Measurements from ENCODE around the gene PSMD9.
"Not testable (repeated sequence)": the region's sequence is repeated elsewhere in the genome, so short reads cannot be mapped to it uniquely, and the experiment has no call there.

Gene PSMD9

DNA sequence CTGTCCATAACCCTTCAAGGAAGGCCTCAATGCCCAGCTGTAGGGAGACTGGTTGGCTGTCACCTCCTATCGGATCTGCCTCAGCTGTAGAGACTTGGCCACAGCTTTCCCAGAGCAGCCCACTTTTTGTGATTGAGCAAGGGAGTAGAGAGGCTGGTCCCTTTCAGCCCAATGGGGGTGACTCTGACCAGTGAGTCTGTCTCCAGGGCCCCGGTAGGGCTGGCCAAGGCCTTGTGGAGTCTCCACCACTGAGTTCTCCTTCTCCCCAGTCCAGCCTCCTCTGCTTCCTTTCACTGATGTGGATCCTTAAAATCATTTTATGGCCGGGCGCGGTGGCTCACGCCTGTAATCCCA lies 15.4 kb upstream of the PSMD9 start:
- DNase-seq: peak in 3 of 4 experiments; percentile 22 to 41 (median 36)

DNA sequence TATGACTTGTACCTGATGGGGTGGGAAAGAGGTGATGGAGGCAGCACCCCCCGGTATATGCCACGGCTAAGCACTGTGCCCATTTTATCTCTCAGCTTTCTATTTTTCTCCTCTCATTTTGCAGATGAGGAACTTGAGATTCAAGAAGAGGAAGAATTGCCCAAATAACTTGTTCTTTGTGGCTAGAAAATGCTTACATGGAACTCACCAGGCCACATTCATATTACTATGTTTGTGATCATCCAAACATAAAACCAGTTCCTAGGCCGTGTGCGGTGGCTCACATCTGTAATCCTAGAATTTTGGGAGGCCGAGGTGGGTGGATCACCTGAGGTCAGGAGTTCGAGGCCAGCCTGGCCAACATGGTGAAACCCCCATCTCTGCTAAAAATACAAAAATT lies 14.5 kb upstream of the PSMD9 start:
- peak; percentile 42 to 79 (median 62) for DNase-seq

DNA sequence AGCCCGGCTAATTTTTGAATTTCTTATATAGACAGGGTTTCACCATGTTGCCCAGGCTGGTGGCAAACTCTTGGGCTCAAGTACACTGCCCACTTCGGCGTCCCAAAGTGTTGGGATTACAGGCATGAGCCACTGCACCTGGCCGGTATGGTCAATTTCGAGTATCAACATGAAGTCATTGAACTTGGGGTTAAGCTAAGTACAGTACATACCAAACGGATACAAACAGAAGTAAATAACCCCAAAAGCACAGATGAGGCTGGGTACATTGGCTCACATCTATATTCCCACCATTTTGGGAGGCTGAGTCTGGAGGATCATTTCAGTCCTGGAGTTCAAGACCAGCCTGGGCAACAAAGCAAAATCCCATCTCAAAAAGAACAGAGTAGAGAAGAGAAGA lies 13.0 kb upstream of the PSMD9 start:
- DNase-seq: no peak

DNA sequence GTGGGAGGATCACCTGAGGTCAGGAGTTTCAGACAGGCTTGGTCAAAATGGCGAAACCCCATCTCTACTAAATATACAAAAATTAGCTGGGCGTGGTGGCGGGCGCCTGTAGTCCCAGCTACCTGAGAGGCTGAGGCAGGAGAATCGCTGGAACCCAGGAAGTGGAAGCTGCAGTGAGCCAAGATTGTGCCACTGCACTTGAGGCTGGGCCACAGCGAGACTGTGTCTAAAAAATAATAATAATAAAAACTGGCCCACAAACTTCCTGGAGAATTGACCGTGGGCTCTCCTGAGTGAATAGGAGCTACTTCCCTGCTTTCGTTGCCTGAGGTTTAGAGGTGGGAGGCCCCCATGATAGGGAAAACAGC lies 12.5 kb upstream of the PSMD9 start:
- not testable (repeated sequence) for DNase-seq

DNA sequence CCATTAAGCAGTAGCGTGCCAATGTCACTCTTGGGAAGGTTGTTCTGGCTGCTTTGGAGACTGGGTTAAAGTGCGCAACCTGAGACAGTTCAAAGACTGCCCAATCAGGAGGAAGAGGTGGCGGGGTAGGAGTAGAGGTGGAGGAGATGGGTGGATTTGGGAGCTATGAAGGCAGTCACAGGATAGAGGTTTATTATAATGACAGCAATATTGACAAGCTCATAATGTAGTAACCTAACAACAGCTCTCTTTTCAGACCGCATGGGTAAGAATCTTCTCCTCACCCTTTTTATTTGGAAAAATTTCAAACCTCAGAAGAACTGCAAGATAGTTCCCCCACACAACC lies 5.3 kb upstream of the PSMD9 start:
- no peak for DNase-seq

DNA sequence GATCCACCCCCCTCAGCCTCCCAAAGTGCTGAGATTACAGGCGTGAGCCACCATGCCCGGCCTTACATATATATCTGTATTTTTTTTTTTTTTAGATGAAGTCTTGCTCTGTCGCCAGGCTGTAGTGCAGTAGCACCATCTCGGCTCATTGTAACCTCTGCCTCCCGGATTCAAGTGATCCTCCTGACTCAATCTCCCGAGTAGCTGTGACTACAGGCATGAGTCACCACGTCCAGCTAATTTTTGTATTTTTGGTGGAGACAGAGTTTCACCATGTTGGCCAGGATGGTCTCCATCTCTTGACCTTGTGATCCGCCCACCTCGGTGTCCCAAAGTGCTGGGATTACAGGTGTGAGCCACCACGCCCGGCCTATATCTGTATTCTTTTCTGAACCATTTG lies 3.5 kb upstream of the PSMD9 start:
- DNase-seq: peak in 2 of 4 experiments; percentile 26 to 29

DNA sequence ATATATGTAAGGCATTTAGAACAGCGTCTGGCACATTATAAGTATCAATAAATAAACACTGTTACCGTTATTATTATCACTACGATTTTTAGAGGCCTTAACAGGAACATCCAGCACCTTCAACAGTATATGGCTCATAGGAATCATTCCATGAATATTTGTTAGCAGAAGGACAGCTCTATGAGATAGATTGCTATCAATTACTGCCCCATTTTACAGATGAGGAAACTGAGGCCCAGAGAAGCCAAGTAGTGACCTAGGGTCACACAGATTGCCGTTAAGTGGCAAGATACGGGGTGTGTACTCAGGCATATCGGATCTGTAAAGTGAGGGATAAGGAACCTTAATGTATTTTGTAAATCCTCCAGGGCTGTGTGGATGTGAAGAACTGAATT lies 510 bp upstream of the PSMD9 start:
- DNase-seq: no peak

DNA sequence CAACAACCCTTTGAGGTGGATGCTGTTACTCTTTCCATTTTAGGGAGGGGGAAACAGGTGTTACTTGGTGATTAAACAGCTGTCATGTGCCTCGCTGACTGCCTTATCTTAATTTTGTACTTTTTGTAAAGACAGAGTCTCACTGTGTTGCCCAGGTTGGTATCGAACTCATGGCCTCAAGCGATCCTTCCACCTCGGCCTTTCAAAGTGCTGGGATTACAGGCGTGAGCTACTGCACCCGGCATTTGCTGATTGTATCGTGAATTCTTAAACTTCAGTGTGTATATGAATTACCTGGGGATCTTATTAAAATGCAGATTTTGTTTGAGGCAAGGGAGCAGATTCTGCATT lies 659 bp downstream of the PSMD9 start:
- DNase-seq: peak in 1 of 4 experiments; percentile 14

DNA sequence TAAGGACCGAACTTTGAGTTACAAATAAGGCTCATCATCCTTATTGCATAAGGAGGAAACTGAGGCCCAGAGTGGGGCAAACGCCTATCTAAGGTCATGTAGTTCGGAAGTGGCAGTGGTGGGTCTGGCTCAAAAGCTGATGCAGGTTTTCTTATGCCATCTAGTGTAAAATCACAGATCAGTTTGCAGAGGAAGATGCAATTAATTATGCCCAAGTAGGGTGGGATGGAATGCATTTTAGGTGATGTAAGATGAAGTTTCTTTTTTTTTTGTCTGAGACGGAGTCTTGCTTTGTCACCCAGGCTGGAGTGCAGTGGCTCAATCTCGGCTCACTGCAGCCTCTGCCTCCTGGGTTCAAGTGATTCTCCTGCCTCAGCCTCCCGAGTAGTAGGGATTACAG lies 1.1 kb downstream of the PSMD9 start:
- peak in 2 of 4 experiments; percentile 15 to 22 for DNase-seq

DNA sequence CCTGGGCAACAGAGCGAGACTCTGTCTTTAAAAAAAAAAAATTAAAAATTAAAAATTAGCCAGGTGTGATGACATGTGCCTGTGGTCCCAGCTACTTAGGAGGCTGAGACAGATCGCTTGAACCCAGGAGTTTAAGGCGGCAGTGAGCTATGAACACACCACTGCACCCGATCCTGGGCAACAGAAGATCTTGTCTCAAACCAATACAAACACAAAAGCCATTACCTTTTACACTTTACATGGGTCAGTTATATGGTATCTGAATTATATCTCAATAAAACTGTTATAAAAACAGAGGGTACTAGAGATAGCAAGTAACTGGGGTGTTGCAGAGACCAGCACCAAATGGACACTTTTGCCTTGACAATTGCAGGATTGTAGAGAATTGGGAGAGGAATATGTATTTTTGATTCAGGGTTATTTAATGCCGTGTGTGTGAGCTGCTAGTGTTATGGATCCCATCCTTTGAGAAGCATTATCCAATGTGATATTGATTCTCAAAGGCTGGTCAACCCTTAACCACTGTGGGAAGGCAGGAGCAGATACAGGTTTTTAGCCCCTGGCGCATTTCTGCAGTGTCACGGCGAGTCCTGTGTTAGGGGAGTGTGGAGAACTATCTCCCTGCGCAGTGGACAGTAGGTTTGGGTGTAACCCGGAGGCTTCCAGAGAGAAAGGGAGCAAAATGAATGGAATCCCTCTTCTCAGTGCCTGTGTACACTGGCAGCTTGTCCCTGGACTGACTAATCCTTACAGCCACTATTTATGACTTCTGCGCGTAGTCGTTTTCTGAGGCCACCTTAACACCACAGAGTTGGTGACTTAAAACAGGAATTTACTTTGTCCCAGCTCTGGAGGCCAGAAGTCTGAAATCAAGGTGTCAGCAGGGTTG lies 4.3 kb downstream of the PSMD9 start:
- DNase-seq: no peak

DNA sequence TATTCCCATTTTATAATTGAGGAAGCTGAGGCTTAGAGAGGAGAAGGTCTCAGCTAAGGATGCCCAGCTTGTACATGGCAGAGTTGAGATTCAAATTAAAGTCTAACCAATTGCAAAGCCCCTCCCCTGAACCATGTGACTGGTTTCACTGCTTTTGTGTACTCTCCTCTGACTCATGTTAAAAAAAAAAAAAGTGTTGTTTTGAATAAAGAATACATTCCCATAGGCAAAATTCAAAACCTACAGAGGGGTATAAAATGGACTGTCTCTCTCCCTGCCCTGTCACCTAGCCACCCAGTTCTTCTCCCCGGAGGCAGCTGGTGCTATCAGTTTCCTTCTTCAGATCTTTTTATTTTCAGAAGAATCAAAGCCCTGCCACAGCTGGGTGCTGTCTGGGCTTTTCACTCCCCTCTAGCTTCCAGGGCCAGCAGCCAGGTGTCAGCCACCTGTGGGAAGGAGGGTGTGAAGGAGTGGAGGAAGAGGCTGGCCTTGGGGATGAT lies 5.4 kb downstream of the PSMD9 start:
- peak in 3 of 4 experiments; percentile 15 to 20 (median 19) for DNase-seq

DNA sequence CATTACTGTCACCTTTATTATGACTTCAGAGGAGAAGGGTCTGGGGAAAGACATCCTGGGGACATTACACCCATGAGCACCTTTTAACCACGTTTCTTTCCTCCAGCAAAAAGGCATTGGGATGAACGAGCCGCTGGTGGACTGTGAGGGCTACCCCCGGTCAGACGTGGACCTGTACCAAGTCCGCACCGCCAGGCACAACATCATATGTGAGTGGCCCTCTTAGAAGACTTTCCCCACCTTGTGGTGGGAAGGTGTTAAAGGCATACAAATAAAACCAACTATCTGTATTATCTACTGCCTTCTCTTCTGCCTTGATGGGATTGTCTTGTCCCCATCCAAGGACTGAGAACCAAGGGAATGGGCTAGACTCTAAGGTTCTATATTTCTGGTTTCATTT lies 6.0 kb downstream of the PSMD9 start:
- DNase-seq: peak in 1 of 4 experiments; percentile 13

DNA sequence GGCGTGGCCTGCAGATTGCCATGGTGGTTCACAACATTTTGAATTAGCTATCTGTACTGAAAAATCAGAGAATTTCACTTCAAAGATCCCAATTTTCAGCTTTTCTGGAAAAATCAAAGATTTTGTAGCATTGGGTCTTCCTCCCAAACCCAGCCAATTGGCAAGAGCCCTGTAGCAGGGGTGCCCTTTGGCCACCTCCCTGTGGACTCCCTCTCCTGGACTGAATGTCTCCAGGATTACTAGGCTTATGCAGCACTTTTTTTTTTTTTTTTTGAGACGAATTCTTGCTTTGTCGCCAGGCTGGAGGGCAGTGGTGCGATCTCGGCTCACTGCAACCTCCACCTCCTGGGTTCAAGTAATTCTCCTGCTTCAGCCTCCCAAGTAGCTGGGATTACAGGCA lies 9.7 kb downstream of the PSMD9 start:
- no peak for DNase-seq

DNA sequence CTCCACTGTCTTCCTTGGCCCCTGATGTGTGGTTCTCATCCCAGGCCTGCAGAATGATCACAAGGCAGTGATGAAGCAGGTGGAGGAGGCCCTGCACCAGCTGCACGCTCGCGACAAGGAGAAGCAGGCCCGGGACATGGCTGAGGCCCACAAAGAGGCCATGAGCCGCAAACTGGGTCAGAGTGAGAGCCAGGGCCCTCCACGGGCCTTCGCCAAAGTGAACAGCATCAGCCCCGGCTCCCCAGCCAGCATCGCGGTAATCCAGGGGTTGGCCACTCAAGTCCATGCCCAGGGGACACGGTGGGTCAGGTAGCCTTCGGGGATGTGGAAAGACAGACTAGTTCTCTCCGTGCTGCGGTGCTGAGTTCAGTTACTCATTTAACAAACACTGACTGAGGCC lies 11.0 kb downstream of the PSMD9 start:
- no peak for DNase-seq

DNA sequence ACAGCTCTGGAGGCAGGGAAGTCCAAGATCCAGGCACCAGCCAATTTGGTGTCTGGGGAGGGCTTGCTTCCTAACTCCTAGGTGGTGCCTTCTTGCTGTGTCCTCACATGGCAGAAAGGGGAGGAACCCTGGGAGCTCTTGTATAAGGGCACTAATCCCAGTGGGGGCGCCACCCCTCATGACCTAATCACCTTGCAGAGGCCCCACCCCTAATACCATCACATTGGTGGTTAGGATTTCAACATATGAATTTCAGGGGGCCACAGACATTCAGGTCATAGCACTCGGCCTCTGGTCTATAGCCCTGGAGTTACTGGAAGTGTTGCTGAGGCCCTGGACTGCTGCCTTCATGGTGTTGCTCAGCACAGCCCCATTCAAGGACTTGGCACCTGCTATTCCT lies 14.6 kb downstream of the PSMD9 start:
- DNase-seq: no peak

DNA sequence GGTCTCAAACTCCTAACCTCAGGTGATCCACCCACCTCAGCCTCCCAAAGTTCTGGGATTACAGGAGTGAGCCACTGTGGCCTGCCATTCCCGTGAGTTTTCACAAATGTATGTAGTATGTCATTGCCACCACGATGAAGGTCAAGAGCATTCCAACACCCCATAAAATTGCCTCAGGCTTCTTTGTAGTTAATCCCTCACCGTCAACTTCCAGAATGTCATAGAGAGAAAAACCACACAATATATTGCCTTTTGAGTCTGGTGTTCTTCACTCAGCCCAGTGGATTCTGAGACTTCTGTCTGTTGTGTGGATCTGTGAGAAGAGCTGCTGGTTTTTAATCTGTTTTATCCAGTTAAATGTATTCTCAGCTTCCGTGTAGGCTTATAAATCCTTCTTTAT lies 17.2 kb downstream of the PSMD9 start:
- DNase-seq: no peak

DNA sequence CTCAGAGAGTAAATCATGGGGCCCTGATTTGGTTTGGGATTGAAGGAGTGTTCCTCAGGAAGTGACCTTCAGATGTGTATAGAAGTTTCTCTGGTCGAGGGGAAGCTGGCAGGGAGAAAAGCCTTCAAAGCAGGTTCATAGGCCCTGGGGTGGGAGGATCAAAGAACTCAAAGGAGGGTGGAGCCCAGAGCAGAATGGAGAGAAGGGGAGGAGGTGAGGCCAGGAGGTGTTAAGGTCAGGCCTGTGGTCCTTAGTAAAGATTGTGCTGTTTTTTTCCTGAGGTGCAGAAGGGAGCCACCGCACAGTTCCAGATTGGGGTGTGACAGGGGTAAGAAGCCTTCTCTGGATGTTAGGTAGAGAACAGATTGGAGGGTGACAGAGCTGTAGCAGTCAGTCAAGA lies 20.1 kb downstream of the PSMD9 start:
- no peak for DNase-seq

DNA sequence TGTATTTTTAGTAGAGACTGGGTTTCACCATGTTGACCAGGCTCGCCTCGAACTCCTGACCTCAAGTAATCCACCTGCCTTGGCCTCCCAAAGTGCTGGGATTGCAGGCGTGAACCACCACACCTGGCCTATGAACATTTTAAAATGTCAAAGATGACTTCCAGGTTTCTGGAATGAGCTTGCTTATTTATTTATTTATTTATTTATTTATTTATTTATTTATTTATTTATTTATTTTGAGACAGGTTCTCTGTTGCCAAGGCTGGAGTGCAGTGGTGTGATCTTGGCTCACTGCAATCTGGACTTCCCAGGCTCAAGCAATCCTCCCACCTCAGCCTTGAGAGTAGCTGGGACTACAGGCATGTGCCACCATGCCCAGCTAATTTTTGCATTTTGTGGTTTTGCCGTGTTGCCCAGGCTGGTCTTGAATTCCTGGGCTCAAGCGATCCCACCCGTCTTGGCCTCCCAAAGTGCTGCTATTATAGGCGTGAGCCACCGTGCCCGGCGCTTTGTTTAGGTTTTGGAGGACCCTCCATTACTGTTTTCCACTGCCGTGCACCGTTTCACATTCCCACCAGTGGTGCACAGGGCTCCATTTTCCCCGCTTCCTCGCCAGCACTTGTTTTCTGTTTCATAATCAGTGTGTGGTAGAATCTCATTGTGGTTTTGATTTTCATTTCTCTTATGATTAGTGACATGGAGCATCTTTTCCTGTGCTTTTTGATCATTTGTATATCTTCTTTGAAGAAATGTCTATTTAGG lies 23.4 kb downstream of the PSMD9 start:
- no peak for DNase-seq

DNA sequence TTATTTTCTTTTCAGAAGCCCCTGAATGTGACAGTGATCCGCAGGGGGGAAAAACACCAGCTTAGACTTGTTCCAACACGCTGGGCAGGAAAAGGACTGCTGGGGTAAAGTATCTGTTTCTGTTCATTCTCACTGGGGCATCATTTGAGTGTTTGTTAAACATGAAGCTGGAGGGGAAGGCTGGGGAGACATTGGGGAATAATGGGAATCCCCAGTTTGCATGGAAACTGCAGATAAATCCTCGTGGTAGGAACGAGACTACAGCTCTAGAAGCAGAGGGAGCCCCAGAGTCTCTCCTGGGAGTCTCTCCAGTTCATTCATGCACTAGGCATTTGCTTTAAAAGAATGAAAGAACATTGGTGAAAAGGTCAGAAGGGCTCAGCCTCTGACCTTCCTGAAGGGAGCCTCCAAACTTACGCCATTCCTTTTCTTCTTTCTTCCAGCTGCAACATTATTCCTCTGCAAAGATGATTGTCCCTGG lies 27.3 kb downstream of the PSMD9 start:
- no peak for DNase-seq

DNA sequence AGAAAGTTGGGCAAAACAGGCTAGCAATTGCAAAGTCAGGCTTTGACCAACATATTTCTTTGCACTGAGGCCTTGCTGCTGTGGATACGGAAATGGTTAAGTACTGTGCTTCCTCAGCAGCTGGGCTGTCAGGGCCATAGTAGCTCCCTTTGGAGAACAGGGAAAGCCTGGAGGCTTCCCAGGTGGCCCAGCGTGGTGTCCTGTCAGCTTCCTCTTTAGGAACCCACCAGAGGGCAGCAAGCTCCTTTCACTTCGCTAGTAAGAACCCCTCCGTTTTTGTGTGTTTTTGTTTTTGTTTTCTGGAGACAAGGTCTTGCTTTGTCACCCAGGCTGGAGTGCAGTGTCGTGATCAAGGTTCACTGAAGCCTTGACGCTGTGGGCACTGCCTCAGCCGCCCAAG lies 28.1 kb downstream of the PSMD9 start:
- peak in 1 of 4 experiments; percentile 23 for DNase-seq

DNA sequence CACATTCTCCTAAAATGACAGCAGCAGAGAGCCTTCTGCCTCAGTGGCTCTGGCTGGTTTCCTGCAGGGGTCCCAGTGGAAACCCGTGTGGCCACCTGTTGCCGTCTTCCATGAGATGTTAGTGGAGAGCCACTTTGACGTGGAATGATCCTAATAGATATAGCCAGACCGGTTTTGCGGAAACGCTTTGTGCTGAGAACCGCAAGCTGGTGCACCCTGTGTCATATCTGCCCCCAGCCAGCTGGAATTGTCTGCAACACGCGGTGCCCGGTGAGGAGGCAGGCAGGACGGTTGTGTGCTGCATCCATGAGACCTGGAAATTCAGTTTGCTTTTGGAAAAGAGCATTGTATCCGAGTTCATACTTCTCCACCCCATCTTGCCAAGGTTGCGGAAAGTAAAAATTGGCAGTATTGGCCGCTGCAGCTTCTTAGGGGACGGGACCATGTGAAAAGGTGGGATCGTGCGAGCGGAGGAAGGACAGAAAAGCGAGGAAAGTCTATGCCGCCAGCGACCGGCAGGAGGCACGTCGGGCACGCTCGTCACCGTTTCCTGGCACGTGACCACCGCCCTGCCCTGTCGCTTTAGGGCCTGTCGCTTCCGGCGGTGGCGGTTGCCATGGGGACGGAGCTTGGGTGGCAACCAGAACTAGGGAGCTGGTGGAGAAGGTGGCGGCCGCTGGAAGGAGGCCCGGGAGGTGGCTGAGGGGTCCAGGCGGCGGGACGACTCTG lies 29.5 kb downstream of the PSMD9 start, which contains the start of gene CFAP251:
Gene CFAP251, plus strand, starts transcription at position 643 of the 729 bp plus-strand sequence. CDS start 2,714 bp downstream, outside the sequence.
- peak; percentile 96 to 98 (median 98) for DNase-seq

DNA sequence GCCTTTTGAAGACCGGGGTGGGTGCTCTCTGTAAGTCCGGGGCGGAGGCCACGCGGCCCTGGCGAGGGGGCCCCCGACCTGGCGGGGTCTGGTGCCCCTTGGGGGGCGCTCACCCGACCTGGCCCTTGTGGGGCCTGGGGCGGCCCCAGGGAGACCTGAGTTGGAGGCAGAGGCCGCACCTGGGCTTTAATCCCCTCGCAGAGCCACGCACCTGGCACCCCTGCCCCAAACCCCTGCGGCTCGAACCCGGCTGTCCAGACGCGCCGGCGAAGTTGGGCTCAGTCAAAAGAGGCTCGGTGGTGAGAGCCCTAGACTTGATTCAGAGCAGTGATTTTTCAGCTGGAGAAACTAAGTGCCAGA lies 30.1 kb downstream of the PSMD9 start:
- DNase-seq: no peak

DNA sequence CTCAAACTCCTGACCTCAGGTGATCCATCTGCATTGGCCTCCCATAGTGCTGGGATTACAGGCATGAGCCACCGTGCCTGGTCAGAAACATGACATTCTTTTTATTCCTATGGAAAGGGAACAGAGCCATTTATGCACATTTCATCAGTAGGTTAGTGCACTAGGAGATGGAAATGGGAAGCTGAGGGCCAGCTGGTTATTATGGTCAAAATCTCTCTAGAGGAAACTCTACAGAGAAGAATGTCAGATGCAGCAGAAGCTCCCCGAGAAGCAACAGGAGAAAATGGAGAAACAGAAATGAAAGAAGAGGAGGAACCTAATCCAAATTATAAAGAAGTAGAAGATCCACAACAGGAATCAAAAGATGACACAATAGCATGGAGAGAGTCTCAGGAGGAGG lies 32.5 kb downstream of the PSMD9 start:
- DNase-seq: peak; percentile 50 to 72 (median 66)
